Panc1 (cell line): ENCODE data around the gene ANO2. TPM values are rescaled to one million over a fixed set of nuclear protein-coding genes. Genes with fewer than 3 reads are reported as not detected.

Experiments used
- ATAC-seq: fragments of 200-7000 bp; cut with Tn5 transposase; 2 replicates; pipeline ENCODE4 v1.9.1; 2020; ENCODE audit warnings: mild to moderate bottlenecking, moderate library complexity
- BruUV-seq: library from RNA; stranded (reverse); fragments of 400-500 nt; replicated peaks from 2 replicates; lab custom pipeline; 2021; lab: Mats Ljungman, UMichigan
- CTCF ChIA-PET: fragments of 300-600 bp; sonication (Branson Sonifier 250); formaldehyde crosslinking; loops from one replicate; lab custom pipeline; 2022; ENCODE audit warnings: antibody characterized with exemption; lab: Charles Lee
- POLR2A ChIA-PET: fragments of 300-600 bp; sonication (Branson Sonifier 250); formaldehyde crosslinking; loops from one replicate; lab custom pipeline; 2022; ENCODE audit warnings: antibody characterized with exemption; lab: Charles Lee
- DNase-seq: peaks from one replicate; pipeline ENCODE4 v3.0.0-alpha.2; 2010; ENCODE audit warnings: low read depth, low spot score
- H3K27ac ChIP-seq: 2 replicates; pipeline ENCODE4 v1.5.1; 2011; ENCODE audit warnings: mild to moderate bottlenecking, low read length, inconsistent platforms
- H3K27me3 ChIP-seq: fragments of 200-500 bp; sonication (Bioruptor generic); 2 replicates; pipeline ENCODE4 v1.6.0; 2014; ENCODE audit warnings: low read length, inconsistent platforms; ENCODE audit not compliant: control insufficient read depth, insufficient read depth
- H3K36me3 ChIP-seq: fragments of 200-500 bp; sonication (Bioruptor generic); 2 replicates; pipeline ENCODE4 v1.5.1; 2014; ENCODE audit warnings: inconsistent platforms, mild to moderate bottlenecking, low read length, moderate library complexity; ENCODE audit not compliant: control insufficient read depth, insufficient read depth
- H3K4me1 ChIP-seq: 2 replicates; pipeline ENCODE4 v1.5.1; 2011; ENCODE audit warnings: inconsistent platforms, mild to moderate bottlenecking, low read length, moderate library complexity; ENCODE audit not compliant: control insufficient read depth, insufficient read depth
- H3K4me3 ChIP-seq, 2 experiments: 2 replicates each; pipeline ENCODE4 v1.5.1; 2011 to 2012; ENCODE audit warnings: low read depth in 2 of 2, low read length in 2 of 2, mild to moderate bottlenecking in 2 of 2, inconsistent platforms in 1 of 2, moderate library complexity in 1 of 2
- H3K9me3 ChIP-seq: fragments of 200-500 bp; sonication (Bioruptor generic); 2 replicates; pipeline ENCODE4 v1.5.1; 2014; ENCODE audit warnings: low read depth, mild to moderate bottlenecking, inconsistent platforms, low read length, moderate library complexity; ENCODE audit not compliant: control insufficient read depth, insufficient read depth
- CTCF ChIP-seq: fragments of 450-650 bp; IDR thresholded peaks from 2 replicates; pipeline ENCODE4 v1.5.1; 2017; ENCODE audit warnings: mild to moderate bottlenecking
- POLR2AphosphoS5 ChIP-seq: IDR thresholded peaks from 2 replicates; pipeline ENCODE4 v1.6.1; 2012; ENCODE audit warnings: mild to moderate bottlenecking, low read depth, low read length, moderate library complexity
- REST ChIP-seq, 2 experiments: IDR thresholded peaks; 2 replicates each; pipeline ENCODE4 v1.6.1; 2011 to 2012; ENCODE audit warnings: low read depth in 2 of 2, control low read depth in 1 of 2, low read length in 1 of 2, mild to moderate bottlenecking in 1 of 2, moderate library complexity in 1 of 2; ENCODE audit not compliant: insufficient read depth in 1 of 2
- SIN3A ChIP-seq: IDR thresholded peaks from 2 replicates; pipeline ENCODE4 v1.6.1; 2012; ENCODE audit warnings: low read depth, mild to moderate bottlenecking, low read length, moderate library complexity, borderline replicate concordance; ENCODE audit not compliant: insufficient read depth
- TCF7L2 ChIP-seq: IDR thresholded peaks from 2 replicates; pipeline ENCODE4 v1.6.1; 2011; ENCODE audit warnings: mild to moderate bottlenecking, low read depth, low read length, inconsistent platforms
- in situ Hi-C: cut with HindIII; loops from 2 replicates; pipeline ENCODE4 v1.10.0; 2016; ENCODE audit warnings: low sequenced_read_pairs, low pct_unique_long_range_greater_than_20kb
- intact Hi-C: fragments of 100-400 bp; cut with micrococcal nuclease; formaldehyde crosslinking; loops from one replicate; pipeline ENCODE4 v1.10.0; 2022; ENCODE audit not compliant: unreplicated experiment
- total RNA-seq: library from RNA; stranded (reverse); gene quantifications from one replicate; pipeline ENCODE4 v1.2.1, GENCODE V29; 2021; ENCODE audit not compliant: unreplicated experiment

Gene ANO2
- total RNA-seq, 1 experiment from 2014 or later = not detected

GRCh38 chr12:5723071-5723470 lies 222.0 kb downstream of the ANO2 start:
- TF ChIP-seq TCF7L2 (no peak), POLR2AphosphoS5 (no peak), REST (IDR thresholded peaks at IDR 0.05; ENCODE audit: insufficient read depth in 1 of 2, low read depth in 2 of 2, low read length in 1 of 2) (no peak), CTCF (no peak), SIN3A (no peak)
- no TSS peak for BruUV-seq
- DNase-seq (no peak), ATAC-seq (no peak)
- in situ Hi-C loops (no loop called here), intact Hi-C loops (no loop called here)
- H3K9me3 ChIP-seq = no peaks in the 10 kb centered on the region
- ChIA-PET POLR2A (no interaction called here), CTCF (no interaction called here)
- H3K36me3 ChIP-seq = no peaks in the 10 kb centered on the region
- no peak overlapping the region for H3K27ac ChIP-seq
- H3K27me3 ChIP-seq = no peaks in the 10 kb centered on the region; the same call in none of the 2 replicates
- no peak overlapping the region for H3K4me3 ChIP-seq
- no peaks in the 10 kb centered on the region for H3K4me1 ChIP-seq

GRCh38 chr12:5720381-5721005 lies 224.6 kb downstream of the ANO2 start:
- H3K36me3 ChIP-seq = no peaks in the 10 kb centered on the region
- no peaks in the 10 kb centered on the region; the same call in none of the 2 replicates for H3K27me3 ChIP-seq
- ChIA-PET CTCF (no interaction called here), POLR2A (no interaction called here)
- DNase-seq (no peak), ATAC-seq (no peak)
- intact Hi-C loops (no loop called here), in situ Hi-C loops (no loop called here)
- H3K27ac ChIP-seq = no peak overlapping the region
- TF ChIP-seq REST (IDR thresholded peaks at IDR 0.05; ENCODE audit: insufficient read depth in 1 of 2, low read depth in 2 of 2, low read length in 1 of 2) (no peak), POLR2AphosphoS5 (no peak), CTCF (no peak), TCF7L2 (no peak), SIN3A (no peak)
- no peaks in the 10 kb centered on the region for H3K4me1 ChIP-seq
- no peak overlapping the region for H3K4me3 ChIP-seq
- no TSS peak for BruUV-seq
- no peaks in the 10 kb centered on the region for H3K9me3 ChIP-seq
